Activated CD8-positive, alpha-beta T cell treated with anti-CD3 and anti-CD28 coated beads for 36 hours (primary cell): ENCODE data around the gene C1QL3. TPM values are rescaled to one million over a fixed set of nuclear protein-coding genes. Genes with fewer than 3 reads are reported as not detected.

ENCODE experiments used
- ATAC-seq: fragments of 200-7000 bp; cut with Tn5 transposase; one replicate; pipeline ENCODE4 v1.10.0; 2021; ENCODE audit warnings: mild to moderate bottlenecking, moderate library complexity
- CTCF ChIA-PET: fragments of 350-600 bp; sonication (Branson Sonifier 250); formaldehyde crosslinking; loops from one replicate; lab custom pipeline; 2021; ENCODE audit warnings: antibody characterized with exemption; lab: Charles Lee
- POLR2A ChIA-PET: fragments of 350-600 bp; sonication (Branson Sonifier 250); formaldehyde crosslinking; loops from one replicate; lab custom pipeline; 2021; ENCODE audit warnings: antibody characterized with exemption; lab: Charles Lee
- DNase-seq: peaks from one replicate; pipeline ENCODE4 v3.0.0-alpha.2; 2020
- H3K27ac Mint-ChIP-seq: one replicate; pipeline ENCODE4 v1.8.0; 2021; ENCODE audit warnings: mild to moderate bottlenecking, mixed read lengths
- H3K27me3 Mint-ChIP-seq: one replicate; pipeline ENCODE4 v1.8.0; 2021; ENCODE audit warnings: mixed read lengths
- H3K36me3 Mint-ChIP-seq: one replicate; pipeline ENCODE4 v1.8.0; 2021; ENCODE audit warnings: low read depth, mixed read lengths
- H3K4me1 Mint-ChIP-seq: one replicate; pipeline ENCODE4 v1.8.0; 2021; ENCODE audit warnings: low read depth, mixed read lengths
- H3K4me3 Mint-ChIP-seq: one replicate; pipeline ENCODE4 v1.8.0; 2021; ENCODE audit warnings: mild to moderate bottlenecking, moderate library complexity, mixed read lengths
- H3K9me3 Mint-ChIP-seq: one replicate; pipeline ENCODE4 v1.8.0; 2021; ENCODE audit warnings: mixed read lengths
- intact Hi-C: fragments of 100-400 bp; cut with micrococcal nuclease; formaldehyde crosslinking; loops from one replicate; pipeline ENCODE4 v1.10.0; 2022
- total RNA-seq, 2 experiments: library from RNA; stranded (reverse); gene quantifications; one replicate each; pipeline ENCODE4 v1.2.3, GENCODE V29; 2021
- TF ChIP-seq, protein P1 (sequence below): fragments of 200-600 bp; IDR thresholded peaks from one replicate; pipeline ENCODE4 v1.8.0; 2022; ENCODE audit warnings: antibody characterized with exemption, mild to moderate bottlenecking

Gene C1QL3
- total RNA-seq, 2 experiments from 2014 or later = 0.16 TPM; not detected in 1

DNA sequence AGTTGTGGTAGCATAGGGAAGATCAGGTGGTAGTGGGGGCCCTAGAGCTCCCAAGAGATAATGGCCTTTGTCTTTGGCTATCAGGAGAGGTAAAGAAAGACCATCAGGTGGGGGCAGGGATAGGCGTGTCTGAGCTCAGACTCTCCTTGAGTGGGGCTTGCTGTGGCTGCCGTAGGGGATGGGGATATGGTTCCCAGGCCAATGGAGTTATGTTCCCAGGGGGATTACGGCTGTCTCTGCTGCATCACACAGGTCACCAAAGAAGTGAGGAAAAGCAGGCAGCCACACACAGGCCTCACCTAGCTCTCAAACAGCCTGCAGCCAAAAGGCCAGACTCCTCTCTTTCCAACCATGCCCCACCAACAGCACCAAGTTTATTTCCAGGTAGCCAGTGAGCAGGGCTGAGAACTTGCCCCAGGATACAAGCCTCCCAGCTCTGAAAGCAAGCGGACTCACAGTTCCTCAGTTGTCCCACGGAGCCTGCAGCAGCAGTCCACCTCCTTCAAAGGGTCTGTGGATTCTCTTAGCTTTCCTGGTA lies 37.6 kb upstream of the C1QL3 start:
- Mint-ChIP-seq H3K36me3 (no peaks in the 10 kb centered on the region), H3K4me1 (no peaks in the 10 kb centered on the region), H3K9me3 (no peaks in the 10 kb centered on the region), H3K4me3 (no peak overlapping the region), H3K27ac (no peak overlapping the region), H3K27me3 (peaks cover 20% of the 10 kb centered on the region)
- ChIA-PET POLR2A (no interaction called here), CTCF (no interaction called here)
- DNase-seq = no peak
- ATAC-seq = no peak
- intact Hi-C loops = no loop called here
- TF ChIP-seq, protein P1, sequence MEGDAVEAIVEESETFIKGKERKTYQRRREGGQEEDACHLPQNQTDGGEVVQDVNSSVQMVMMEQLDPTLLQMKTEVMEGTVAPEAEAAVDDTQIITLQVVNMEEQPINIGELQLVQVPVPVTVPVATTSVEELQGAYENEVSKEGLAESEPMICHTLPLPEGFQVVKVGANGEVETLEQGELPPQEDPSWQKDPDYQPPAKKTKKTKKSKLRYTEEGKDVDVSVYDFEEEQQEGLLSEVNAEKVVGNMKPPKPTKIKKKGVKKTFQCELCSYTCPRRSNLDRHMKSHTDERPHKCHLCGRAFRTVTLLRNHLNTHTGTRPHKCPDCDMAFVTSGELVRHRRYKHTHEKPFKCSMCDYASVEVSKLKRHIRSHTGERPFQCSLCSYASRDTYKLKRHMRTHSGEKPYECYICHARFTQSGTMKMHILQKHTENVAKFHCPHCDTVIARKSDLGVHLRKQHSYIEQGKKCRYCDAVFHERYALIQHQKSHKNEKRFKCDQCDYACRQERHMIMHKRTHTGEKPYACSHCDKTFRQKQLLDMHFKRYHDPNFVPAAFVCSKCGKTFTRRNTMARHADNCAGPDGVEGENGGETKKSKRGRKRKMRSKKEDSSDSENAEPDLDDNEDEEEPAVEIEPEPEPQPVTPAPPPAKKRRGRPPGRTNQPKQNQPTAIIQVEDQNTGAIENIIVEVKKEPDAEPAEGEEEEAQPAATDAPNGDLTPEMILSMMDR = no peak

DNA sequence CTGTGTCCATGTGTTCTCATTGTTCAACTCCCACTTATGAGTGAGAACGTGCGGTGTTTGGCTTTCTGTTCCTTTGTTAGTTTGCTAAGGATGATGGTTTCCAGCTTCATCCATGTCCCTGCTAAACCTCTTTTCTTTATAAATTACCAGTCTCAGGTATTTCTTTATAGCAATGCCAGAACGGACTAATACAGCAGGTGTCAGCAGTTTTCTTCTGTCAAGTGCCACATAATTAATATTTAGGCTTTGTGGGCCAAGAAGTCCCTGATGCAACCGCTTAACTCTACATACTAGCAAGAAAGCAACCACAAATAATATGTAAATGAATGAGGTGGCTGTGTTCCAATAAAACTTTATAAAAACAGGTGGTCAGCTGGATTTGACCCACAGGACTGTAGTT lies 26.3 kb upstream of the C1QL3 start:
- TF ChIP-seq, protein P1 = no peak
- Mint-ChIP-seq H3K4me3 (no peak overlapping the region), H3K9me3 (no peaks in the 10 kb centered on the region), H3K27me3 (peaks cover 10% of the 10 kb centered on the region), H3K27ac (no peak overlapping the region), H3K36me3 (no peaks in the 10 kb centered on the region), H3K4me1 (no peaks in the 10 kb centered on the region)
- DNase-seq (no peak), ATAC-seq (no peak)
- CTCF ChIA-PET = no interaction called here
- POLR2A ChIA-PET = no interaction called here
- intact Hi-C loops = loop anchor here (5.0 kb wide), 1 partner anchor 646 kb away; no protein-coding TSS in a partner anchor

DNA sequence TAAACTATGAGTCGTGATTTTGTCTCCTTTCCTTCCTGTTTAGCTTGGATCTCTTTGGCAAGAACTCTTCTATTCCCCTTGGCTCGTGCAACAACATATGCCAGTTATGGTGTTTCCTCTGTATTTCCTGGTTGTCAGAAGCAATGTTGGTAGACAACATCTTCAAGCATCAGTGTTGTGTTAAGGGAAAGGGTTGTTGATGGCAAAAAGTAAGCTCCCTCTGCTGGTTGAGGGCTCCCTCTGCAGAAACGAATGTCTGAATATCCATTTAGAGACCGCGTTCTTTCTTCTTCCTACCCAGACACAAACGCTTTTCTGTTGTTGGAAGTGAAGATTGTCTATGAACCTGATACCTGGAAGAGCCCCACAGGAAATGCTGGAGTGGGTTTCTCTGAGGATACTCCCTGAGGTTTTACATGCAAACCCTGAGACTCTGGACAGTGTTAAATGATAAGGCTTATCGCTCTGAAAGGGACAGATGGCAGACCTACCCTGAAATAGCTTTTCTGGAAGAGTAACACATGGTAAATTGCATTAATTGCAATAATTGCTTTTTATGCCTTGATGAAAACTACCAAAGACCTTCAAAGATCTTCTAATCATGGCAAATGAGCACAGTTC lies 23.5 kb upstream of the C1QL3 start:
- DNase-seq = peak; percentile 21
- no peak for ATAC-seq
- H3K4me1 Mint-ChIP-seq = no peaks in the 10 kb centered on the region
- POLR2A ChIA-PET = no interaction called here
- intact Hi-C loops = loop anchor here (5.0 kb wide), 1 partner anchor 643 kb away; no protein-coding TSS in a partner anchor
- H3K4me3 Mint-ChIP-seq = no peak overlapping the region
- CTCF ChIA-PET = interaction anchor here (0.6 to 1.9 kb wide), 10 partner anchors 9 to 643 kb away, joined by 3 to 10 read pairs (median 4); no protein-coding TSS in a partner anchor
- H3K9me3 Mint-ChIP-seq = no peaks in the 10 kb centered on the region
- peaks cover 14% of the 10 kb centered on the region for H3K27me3 Mint-ChIP-seq
- no peaks in the 10 kb centered on the region for H3K36me3 Mint-ChIP-seq
- TF ChIP-seq, protein P1 = peak; percentile 54
- no peak overlapping the region for H3K27ac Mint-ChIP-seq

DNA sequence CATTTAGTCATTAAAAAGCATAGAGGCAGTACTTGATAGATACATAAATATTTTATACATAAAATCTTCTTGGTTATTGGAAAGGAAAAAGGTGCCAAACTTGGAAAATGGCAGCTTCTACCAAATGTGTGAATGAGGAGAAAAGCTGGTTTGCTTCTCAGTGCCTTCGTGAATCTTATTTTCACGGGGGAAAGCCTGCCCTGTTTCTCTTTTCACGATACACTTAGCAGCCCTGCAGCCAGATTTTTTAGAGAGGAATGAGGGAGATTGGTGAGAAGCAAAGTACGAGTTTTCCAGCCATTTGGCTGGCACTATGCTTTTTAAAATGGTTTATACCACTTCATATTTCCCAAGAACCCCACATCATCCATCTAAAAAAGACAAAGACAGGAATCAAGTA lies 22.9 kb upstream of the C1QL3 start:
- Mint-ChIP-seq H3K9me3 (no peaks in the 10 kb centered on the region), H3K36me3 (no peaks in the 10 kb centered on the region), H3K4me1 (no peaks in the 10 kb centered on the region), H3K4me3 (no peak overlapping the region), H3K27ac (no peak overlapping the region), H3K27me3 (peaks cover 19% of the 10 kb centered on the region)
- ATAC-seq (no peak), DNase-seq (no peak)
- intact Hi-C loops = no loop called here
- ChIA-PET CTCF (interaction anchor here (0.6 to 1.9 kb wide), 10 partner anchors 8 to 642 kb away, joined by 3 to 10 read pairs (median 4); no protein-coding TSS in a partner anchor), POLR2A (no interaction called here)
- TF ChIP-seq, protein P1 = no peak

DNA sequence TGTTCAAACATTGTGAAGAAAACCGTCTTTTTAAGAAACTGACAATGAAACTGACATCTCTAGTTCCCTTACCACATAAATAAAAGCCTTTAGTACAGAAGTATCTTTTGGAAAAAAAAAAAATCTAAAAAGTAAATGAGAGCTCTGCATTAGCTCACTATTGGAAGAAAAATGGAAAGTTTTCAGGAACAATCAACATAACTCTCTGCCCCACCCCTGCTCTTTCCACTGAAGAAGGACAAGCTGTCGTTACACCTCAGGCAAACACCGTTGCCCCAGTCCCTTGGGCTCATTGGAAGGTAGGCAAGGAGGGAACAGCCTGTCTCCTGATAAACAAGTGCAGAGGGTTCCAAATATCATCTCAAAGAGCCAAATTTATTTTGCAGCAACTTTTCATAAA lies 22.4 kb upstream of the C1QL3 start:
- ChIA-PET POLR2A (no interaction called here), CTCF (interaction anchor here (1.1 kb wide), 1 partner anchor 269 kb away, joined by 4 read pairs; no protein-coding TSS in a partner anchor)
- Mint-ChIP-seq H3K27ac (no peak overlapping the region), H3K4me1 (no peaks in the 10 kb centered on the region), H3K36me3 (no peaks in the 10 kb centered on the region), H3K4me3 (no peak overlapping the region), H3K27me3 (peaks cover 21% of the 10 kb centered on the region), H3K9me3 (no peaks in the 10 kb centered on the region)
- TF ChIP-seq, protein P1 = no peak
- no peak for ATAC-seq
- intact Hi-C loops = no loop called here
- no peak for DNase-seq
